ENCODE data around the gene ROCK2. TPM values are rescaled to one million over a fixed set of nuclear protein-coding genes. Genes with fewer than 3 reads are reported as not detected.

The ROCK2 gene
- total and polyA plus RNA-seq, 9 of the 15 experiments (the other 6 are each of a cell fraction or from before 2014, with no cell fraction given) = 4.9 to 30.6 (median 14.3) TPM

DNA sequence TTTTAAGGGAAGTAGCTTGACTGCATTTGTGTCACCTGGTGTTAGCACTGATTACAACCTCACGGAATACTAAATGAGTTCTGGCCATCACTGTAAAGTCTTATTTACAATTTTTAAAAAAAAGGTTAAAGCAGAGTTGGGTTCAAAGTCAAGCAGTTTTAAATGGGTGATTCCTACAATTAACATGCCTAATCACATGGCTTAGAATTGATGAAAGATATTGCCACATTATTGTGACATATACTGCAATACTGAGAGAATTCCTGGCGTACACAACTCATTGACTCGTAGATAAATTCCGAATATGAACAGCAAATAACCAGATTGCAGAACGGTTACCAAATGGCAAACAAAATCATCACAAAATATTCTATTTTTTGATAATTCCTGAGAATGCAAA, 34.2 kb downstream of the ROCK2 start:
- Histone ChIP-seq H3K9me1 (ENCODE audit: control insufficient read depth, insufficient read depth, low read length) (no peaks in the 10 kb centered on the region), H3K36me3 (ENCODE audit: control insufficient read depth, insufficient read depth, low read length) (no peaks in the 10 kb centered on the region), H4K20me1 (replicated peaks; ENCODE audit: control insufficient read depth, insufficient read depth, low read length) (no peaks in the 10 kb centered on the region), H3K79me2 (ENCODE audit: control insufficient read depth, insufficient read depth, low read length) (peaks cover 85% of the 10 kb centered on the region), H3K27ac (ENCODE audit: extremely low read depth, low read depth, low read length) (no peak overlapping the region), H3K4me1 (replicated peaks in 1 of 2; ENCODE audit: control insufficient read depth in 2 of 2, insufficient read depth in 2 of 2, low read length in 2 of 2) (peaks cover 0 to 7% of the 10 kb centered on the region in 2 experiments; a peak in 2 of 5 replicates), H2AFZ (ENCODE audit: low read depth, low read length) (no peak overlapping the region), H3K27me3 (ENCODE audit: control insufficient read depth in 2 of 2, insufficient read depth in 2 of 2, low read length in 2 of 2) (no peaks in the 10 kb centered on the region), H3K4me2 (ENCODE audit: insufficient read depth, low read length) (no peak overlapping the region), H3K4me3 (no peak overlapping the region), H3K9me3 (replicated peaks; ENCODE audit: control insufficient read depth, insufficient read depth, low read depth, low read length) (no peaks in the 10 kb centered on the region), H3K9ac (ENCODE audit: insufficient read depth in 1 of 2, low read depth in 2 of 2, low read length in 2 of 2) (no peak overlapping the region)
- 0 out of 2 replicates have a peak, but pooled peaks have one; percentile 12 for TF ChIP-seq CEBPB (tag; IDR thresholded peaks at IDR 0.05)
- no peak for TF ChIP-seq WHSC1 (IDR thresholded peaks at IDR 0.05; ENCODE audit: low read length)
- TF ChIP-seq BMI1 (IDR thresholded peaks at IDR 0.05; ENCODE audit: low read length) = no peak
- TF ChIP-seq ZBTB8A (IDR thresholded peaks at IDR 0.05; ENCODE audit: partially characterized antibody) = no peak
- TF ChIP-seq, protein P1, sequence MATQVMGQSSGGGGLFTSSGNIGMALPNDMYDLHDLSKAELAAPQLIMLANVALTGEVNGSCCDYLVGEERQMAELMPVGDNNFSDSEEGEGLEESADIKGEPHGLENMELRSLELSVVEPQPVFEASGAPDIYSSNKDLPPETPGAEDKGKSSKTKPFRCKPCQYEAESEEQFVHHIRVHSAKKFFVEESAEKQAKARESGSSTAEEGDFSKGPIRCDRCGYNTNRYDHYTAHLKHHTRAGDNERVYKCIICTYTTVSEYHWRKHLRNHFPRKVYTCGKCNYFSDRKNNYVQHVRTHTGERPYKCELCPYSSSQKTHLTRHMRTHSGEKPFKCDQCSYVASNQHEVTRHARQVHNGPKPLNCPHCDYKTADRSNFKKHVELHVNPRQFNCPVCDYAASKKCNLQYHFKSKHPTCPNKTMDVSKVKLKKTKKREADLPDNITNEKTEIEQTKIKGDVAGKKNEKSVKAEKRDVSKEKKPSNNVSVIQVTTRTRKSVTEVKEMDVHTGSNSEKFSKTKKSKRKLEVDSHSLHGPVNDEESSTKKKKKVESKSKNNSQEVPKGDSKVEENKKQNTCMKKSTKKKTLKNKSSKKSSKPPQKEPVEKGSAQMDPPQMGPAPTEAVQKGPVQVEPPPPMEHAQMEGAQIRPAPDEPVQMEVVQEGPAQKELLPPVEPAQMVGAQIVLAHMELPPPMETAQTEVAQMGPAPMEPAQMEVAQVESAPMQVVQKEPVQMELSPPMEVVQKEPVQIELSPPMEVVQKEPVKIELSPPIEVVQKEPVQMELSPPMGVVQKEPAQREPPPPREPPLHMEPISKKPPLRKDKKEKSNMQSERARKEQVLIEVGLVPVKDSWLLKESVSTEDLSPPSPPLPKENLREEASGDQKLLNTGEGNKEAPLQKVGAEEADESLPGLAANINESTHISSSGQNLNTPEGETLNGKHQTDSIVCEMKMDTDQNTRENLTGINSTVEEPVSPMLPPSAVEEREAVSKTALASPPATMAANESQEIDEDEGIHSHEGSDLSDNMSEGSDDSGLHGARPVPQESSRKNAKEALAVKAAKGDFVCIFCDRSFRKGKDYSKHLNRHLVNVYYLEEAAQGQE (IDR thresholded peaks at IDR 0.05; ENCODE audit: borderline replicate concordance) = no peak
- TF ChIP-seq, protein P1 (CRISPR knock-in tag; IDR thresholded peaks at IDR 0.05; ENCODE audit: low read depth) = no peak
- POLR2A ChIA-PET = interaction anchor here (0.9 to 1.0 kb wide), 2 partner anchors 11 to 26 kb away, joined by 3 read pairs; no protein-coding TSS in a partner anchor
- ATAC-seq (no peak), DNase-seq (ENCODE audit: extremely low read depth in 1 of 4, low spot score in 3 of 4) (no peak), FAIRE-seq (no peak)
- in situ Hi-C loops (cut with MboI) (no loop called here), intact Hi-C loops (cut with micrococcal nuclease) (no loop called here)
- WGBS (ENCODE audit: insufficient coverage, low coverage, missing lambda C conversion rate) = 74% methylated on average over 5 of the region's 5 CpGs
- BruUV-seq (replicated peaks) = no TSS peak
- CTCF ChIA-PET (ENCODE audit: low intra/inter-chr PET ratio) = no interaction called here
